K562 (cell line): ENCODE data around the gene TLCD1. TPM values are rescaled to one million over a fixed set of nuclear protein-coding genes. Genes with fewer than 3 reads are reported as not detected.

Source experiments
- ARID2 ChIP-seq: fragments of 450-650 bp; IDR thresholded peaks from 2 replicates; pipeline ENCODE4 v1.6.1; 2017; ENCODE audit warnings: antibody characterized with exemption, mild to moderate bottlenecking
- ATF1 ChIP-seq, 2 experiments: fragments of 450-650 bp in 1 of 2; IDR thresholded peaks; 2 replicates each; pipeline ENCODE4 v1.6.1; 2016; ENCODE audit warnings: missing compliant biosample characterization in 1 of 2, missing genetic modification characterization in 1 of 2
- CEBPB ChIP-seq: fragments of 450-650 bp; IDR thresholded peaks from 2 replicates; pipeline ENCODE4 v1.6.1; 2016; ENCODE audit warnings: missing genetic modification characterization, missing compliant biosample characterization
- DEAF1 ChIP-seq: fragments of 450-650 bp; formaldehyde crosslinking; IDR thresholded peaks from 2 replicates; pipeline ENCODE4 v1.4.0; 2020; ENCODE audit warnings: mild to moderate bottlenecking, moderate library complexity
- ETV1 ChIP-seq: fragments of 450-650 bp; conservative IDR thresholded peaks from 2 replicates; pipeline ENCODE4 v1.6.1; 2016; ENCODE audit warnings: missing genetic modification characterization, control low read depth, low read depth, missing compliant biosample characterization
- FOXJ3 ChIP-seq: sonication (generic); formaldehyde crosslinking; IDR thresholded peaks from 2 replicates; pipeline ENCODE4 v1.4.0; 2020; ENCODE audit warnings: mild to moderate bottlenecking, missing genetic modification reagents
- FUS ChIP-seq: fragments of 200-400 bp; formaldehyde crosslinking; optimal IDR thresholded peaks from 2 replicates; pipeline ENCODE3; 2017; ENCODE audit warnings: low read depth, low read length
- HSF4 ChIP-seq: fragments of 250-450 bp; sonication (Bioruptor Pico); IDR thresholded peaks from 2 replicates; pipeline ENCODE4 v2.1.2; 2022; ENCODE audit warnings: mild to moderate bottlenecking, moderate library complexity, borderline replicate concordance
- JUN ChIP-seq, 2 experiments: sonication (generic) in 1 of 2; formaldehyde crosslinking in 1 of 2; IDR thresholded peaks; 2 replicates each; pipeline versions ENCODE4 v1.6.1 to v1.8.0; 2012 to 2022; ENCODE audit warnings: borderline replicate concordance in 2 of 2, mild to moderate bottlenecking in 2 of 2, improper control_type of control experiment in 1 of 2, low read depth in 1 of 2, low read length in 1 of 2, missing genetic modification reagents in 1 of 2
- KDM5B ChIP-seq: fragments of 200-600 bp; sonication (generic); IDR thresholded peaks from 2 replicates; pipeline ENCODE4 v1.6.1; 2012; ENCODE audit warnings: low read depth, mild to moderate bottlenecking, moderate library complexity, low read length, control low read depth, inconsistent platforms; ENCODE audit not compliant: insufficient replicate concordance
- LCOR ChIP-seq: sonication (generic); formaldehyde crosslinking; IDR thresholded peaks from 2 replicates; pipeline ENCODE4 v1.8.0; 2022; ENCODE audit warnings: mild to moderate bottlenecking, missing genetic modification reagents
- MNT ChIP-seq, 2 experiments: fragments of 450-650 bp; conservative IDR thresholded peaks; 2 replicates each; pipeline ENCODE4 v1.6.1; 2017; ENCODE audit warnings: mild to moderate bottlenecking in 2 of 2, moderate library complexity in 2 of 2
- NELFE ChIP-seq: IDR thresholded peaks from 2 replicates; pipeline ENCODE4 v1.6.1; 2011; ENCODE audit warnings: mild to moderate bottlenecking; ENCODE audit not compliant: insufficient read depth, insufficient read length
- NFIX ChIP-seq: fragments of 250-450 bp; sonication (Bioruptor Pico); IDR thresholded peaks from 2 replicates; pipeline ENCODE4 v1.4.0; 2020; ENCODE audit warnings: low read depth, mild to moderate bottlenecking, moderate library complexity
- NRF1 ChIP-seq, 2 experiments: fragments of 450-650 bp; IDR thresholded peaks in 1 of 2; conservative IDR thresholded peaks in 1 of 2; 2 replicates each; pipeline ENCODE4 v1.6.1; 2014; ENCODE audit warnings: mild to moderate bottlenecking in 2 of 2
- PHB2 ChIP-seq: fragments of 450-650 bp; IDR thresholded peaks from 2 replicates; pipeline ENCODE4 v1.6.1; 2017; ENCODE audit warnings: low read depth
- POLR2AphosphoS2 ChIP-seq: IDR thresholded peaks from 2 replicates; pipeline ENCODE4 v1.6.1; 2012; ENCODE audit warnings: low read length, improper control_type of control experiment
- POLR2H ChIP-seq: IDR thresholded peaks from 2 replicates; pipeline ENCODE4 v1.6.1; 2016; ENCODE audit warnings: missing genetic modification characterization, low read depth, mild to moderate bottlenecking, control low read depth, missing compliant biosample characterization, moderate library complexity
- RBM14 ChIP-seq: fragments of 200-400 bp; formaldehyde crosslinking; IDR thresholded peaks from 2 replicates; pipeline ENCODE4 v1.6.1; 2018; ENCODE audit warnings: low read depth, mild to moderate bottlenecking, low read length, moderate library complexity, borderline replicate concordance; ENCODE audit not compliant: insufficient read depth
- RFX7 ChIP-seq: fragments of 250-450 bp; sonication (Bioruptor Pico); IDR thresholded peaks from 2 replicates; pipeline ENCODE4 v1.5.1; 2021; ENCODE audit warnings: mild to moderate bottlenecking
- RUNX1 ChIP-seq: sonication (generic); IDR thresholded peaks from 2 replicates; pipeline ENCODE4 v1.6.1; 2016; ENCODE audit warnings: antibody characterized with exemption, low read depth
- TAF1 ChIP-seq: IDR thresholded peaks from 2 replicates; pipeline ENCODE4 v1.6.1; 2011; ENCODE audit warnings: mild to moderate bottlenecking, low read length, moderate library complexity; ENCODE audit not compliant: insufficient read depth, control insufficient read depth, severe bottlenecking; ENCODE audit errors: extremely low read depth
- TEAD2 ChIP-seq: fragments of 450-650 bp; IDR thresholded peaks from 2 replicates; pipeline ENCODE4 v1.6.1; 2016; ENCODE audit warnings: missing genetic modification characterization, control low read depth, missing compliant biosample characterization
- VEZF1 ChIP-seq: fragments of 200-800 bp; sonication (Bioruptor generic); IDR thresholded peaks from 2 replicates; pipeline ENCODE4 v1.6.1; 2017; ENCODE audit warnings: missing genetic modification characterization, missing compliant biosample characterization
- ZNF436 ChIP-seq: fragments of 250-450, 450-650 bp; sonication (Bioruptor Pico); formaldehyde crosslinking; IDR thresholded peaks from 2 replicates; pipeline ENCODE4 v1.7.0; 2020; ENCODE audit warnings: mild to moderate bottlenecking
- polyA plus RNA-seq, 8 experiments: library from polyadenylated mRNA; depleted of rRNA in 4 of 8; stranded (reverse) in 5 of 8; unstranded in 3 of 8; fragments of >200 nt; fragmentation: Nextera tagmentation in 2 of 8; fragmentation: Illumina TruSeq in 1 of 8; extraction: Ambion mirVana in 2 of 8; extraction: Trizol in 1 of 8; gene quantifications; 2 replicates each; pipeline versions ENCODE4 v1.2.1 to v1.2.3, GENCODE V29; 2011 to 2014; ENCODE audit warnings: inconsistent platforms in 1 of 8, missing spikeins in 1 of 8
- total RNA-seq, 7 experiments: library from RNA; depleted of rRNA in 6 of 7; stranded (reverse); fragments of >200 nt in 6 of 7; fragmentation: Illumina TruSeq in 2 of 7; extraction: Trizol in 2 of 7; gene quantifications; 2 replicates each; pipeline versions ENCODE4 v1.2.1 to v1.2.3, GENCODE V29; 2011 to 2021; ENCODE audit warnings: low replicate concordance in 1 of 7

The TLCD1 gene
- total and polyA plus RNA-seq, 9 of the 15 experiments (the other 6 are each of a cell fraction or from before 2014, with no cell fraction given): 6.8 to 37.7 (median 21.7) TPM

DNA sequence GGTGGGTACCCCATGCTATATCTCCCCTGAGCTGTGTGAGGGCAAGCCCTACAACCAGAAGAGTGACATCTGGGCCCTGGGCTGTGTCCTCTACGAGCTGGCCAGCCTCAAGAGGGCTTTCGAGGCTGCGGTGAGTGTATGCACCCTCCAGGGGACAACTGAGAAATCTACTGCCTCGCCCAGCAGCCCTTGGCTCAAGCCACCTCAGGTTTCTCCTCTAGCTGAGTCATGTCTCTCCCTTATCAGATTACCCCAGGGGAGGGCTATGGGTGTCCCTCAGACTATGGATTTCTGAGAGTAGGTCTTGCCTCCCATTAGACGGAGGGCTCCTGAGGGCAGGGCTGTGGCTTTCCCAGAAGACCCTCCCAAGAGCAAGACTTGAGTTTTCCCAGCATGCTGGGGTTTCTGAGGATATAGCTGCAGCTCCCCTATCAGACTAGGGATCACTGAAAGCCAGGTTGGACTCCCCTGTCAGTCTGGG is 9.2 kb upstream of the TLCD1 start (continued):
- TF ChIP-seq FOXJ3 (CRISPR knock-in tag) (no peak), FUS (no peak), ZNF436 (no peak), RFX7 (CRISPR knock-in tag) (no peak), TAF1 (peak; percentile 23), PHB2 (no peak), DEAF1 (0 out of 2 replicates have a peak, but pooled peaks have one; percentile 15), ETV1 (tag) (no peak), NRF1 (conservative IDR thresholded peaks at IDR 0.05 in 1 of 2, IDR thresholded peaks at IDR 0.05 in 1 of 2) (peak in 1 of 2 experiments; percentile 50; a peak in 2 of 4 replicates), JUN (IDR thresholded peaks at IDR 0.05; ENCODE audit: borderline replicate concordance, low read depth, low read length) (peak; percentile 90), JUN (CRISPR knock-in tag; IDR thresholded peaks at IDR 0.05; ENCODE audit: borderline replicate concordance) (no peak), VEZF1 (CRISPR knock-in tag) (peak; percentile 80; the same call in 1 of the 2 replicates), RUNX1 (no peak), ARID2 (no peak), NELFE (no peak), POLR2AphosphoS2 (no peak), CEBPB (tag) (no peak), RBM14 (no peak), MNT (conservative IDR thresholded peaks at IDR 0.05) (peak in 1 of 2 experiments; percentile 41; a peak in 1 of 4 replicates), TEAD2 (tag) (no peak), KDM5B (no peak), HSF4 (CRISPR knock-in tag) (no peak), LCOR (CRISPR knock-in tag) (no peak), POLR2H (tag) (no peak), NFIX (no peak), ATF1 (CRISPR knock-in tag; IDR thresholded peaks at IDR 0.05) (no peak), ATF1 (tag; IDR thresholded peaks at IDR 0.05) (peak; percentile 56; the same call in 1 of the 2 replicates)
